ENCODE measurements around the gene ZNF473.

Gene ZNF473

GRCh38 chr19:50003810-50004419 is 21.9 kb upstream of the ZNF473 start:
- DNase-seq: peak; percentile 40

GRCh38 chr19:50005428-50005827 is 20.4 kb upstream of the ZNF473 start:
- peak; percentile 14 for DNase-seq

GRCh38 chr19:50007170-50007569 is 18.6 kb upstream of the ZNF473 start:
- no peak for DNase-seq

GRCh38 chr19:50007947-50008346 is 17.9 kb upstream of the ZNF473 start:
- DNase-seq: no peak

GRCh38 chr19:50008532-50008931 is 17.3 kb upstream of the ZNF473 start:
- DNase-seq: no peak

GRCh38 chr19:50016225-50016807 is 9.5 kb upstream of the ZNF473 start:
- no peak for DNase-seq

- DNase-seq: no peak
These were observed 5.3 kb upstream of the ZNF473 start for GRCh38 chr19:50020481-50020880.

GRCh38 chr19:50022823-50023222 is 3.0 kb upstream of the ZNF473 start:
- no peak for DNase-seq

GRCh38 chr19:50024719-50025021 is 1.1 kb upstream of the ZNF473 start:
- no peak for DNase-seq

GRCh38 chr19:50025022-50025793 is 597 bp upstream of the ZNF473 start, which contains the start of gene VRK3:
Gene VRK3, minus strand, starts transcription at chr19:50025372. Its CDS starts 9,210 bp downstream, at chr19:50016162.
- peak; percentile 99 for DNase-seq

GRCh38 chr19:50026550-50026906 is 723 bp downstream of the ZNF473 start:
- no peak for DNase-seq

GRCh38 chr19:50030225-50030624 is 4.4 kb downstream of the ZNF473 start:
- no peak for DNase-seq

GRCh38 chr19:50030937-50031336 is 5.1 kb downstream of the ZNF473 start:
- DNase-seq: no peak

- DNase-seq: no peak
These were observed 11.1 kb downstream of the ZNF473 start for GRCh38 chr19:50036908-50037307.

- DNase-seq: no peak
These were observed 14.2 kb downstream of the ZNF473 start for GRCh38 chr19:50039968-50040367.

- no peak for DNase-seq
These were observed 15.2 kb downstream of the ZNF473 start for GRCh38 chr19:50040967-50041366.

GRCh38 chr19:50042363-50043024 is 16.7 kb downstream of the ZNF473 start:
- DNase-seq: no peak

GRCh38 chr19:50043967-50044366 is 18.2 kb downstream of the ZNF473 start:
- no peak for DNase-seq

GRCh38 chr19:50044922-50045321 is 19.1 kb downstream of the ZNF473 start:
- no peak for DNase-seq

GRCh38 chr19:50046649-50047503 is 21.1 kb downstream of the ZNF473 start:
- DNase-seq: peak; percentile 70

- no peak for DNase-seq
These were observed 21.9 kb downstream of the ZNF473 start for GRCh38 chr19:50047671-50048070.

GRCh38 chr19:50050406-50051227 is 24.8 kb downstream of the ZNF473 start:
- DNase-seq: peak; percentile 84

Measured in stimulated activated CD4-positive, alpha-beta T cell treated with anti-CD3 and anti-CD28 coated beads, Interleukin-4, amount 100 ng/mL, for 24 hours (primary cell).